ENCODE measurements around the gene MPZL2.

The MPZL2 gene

GRCh38 chr11:118283037-118283636, 19.0 kb upstream of the MPZL2 start:
- DNase-seq, result no peak

GRCh38 chr11:118282606-118283005, 18.5 kb upstream of the MPZL2 start:
- no peak for DNase-seq

GRCh38 chr11:118281284-118281683, 17.2 kb upstream of the MPZL2 start:
- DNase-seq, result no peak

DNA sequence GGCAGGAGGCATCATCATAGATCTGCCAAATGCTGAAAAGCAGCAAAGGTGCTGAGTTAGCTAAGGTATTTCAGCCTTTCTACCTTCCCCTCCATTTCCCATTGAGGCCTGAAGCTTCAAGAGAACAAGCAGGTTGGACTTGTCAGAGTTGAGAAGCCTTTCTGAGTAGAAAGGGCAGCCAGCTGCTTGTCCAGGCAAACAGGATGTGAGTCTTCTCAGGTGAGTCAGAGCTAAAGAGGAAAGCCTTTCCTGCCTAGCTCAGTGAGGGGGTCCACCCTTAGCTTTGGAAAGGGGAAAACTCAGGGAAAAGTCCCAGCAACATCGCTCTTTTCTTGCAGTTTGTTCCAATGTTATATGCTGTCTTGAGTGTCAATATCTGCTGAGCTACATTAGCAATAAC, 13.2 kb upstream of the MPZL2 start:
- DNase-seq, result no peak

GRCh38 chr11:118276422-118276821, 12.3 kb upstream of the MPZL2 start:
- DNase-seq, result no peak

GRCh38 chr11:118275176-118275575, 11.1 kb upstream of the MPZL2 start:
- DNase-seq, result no peak

DNA sequence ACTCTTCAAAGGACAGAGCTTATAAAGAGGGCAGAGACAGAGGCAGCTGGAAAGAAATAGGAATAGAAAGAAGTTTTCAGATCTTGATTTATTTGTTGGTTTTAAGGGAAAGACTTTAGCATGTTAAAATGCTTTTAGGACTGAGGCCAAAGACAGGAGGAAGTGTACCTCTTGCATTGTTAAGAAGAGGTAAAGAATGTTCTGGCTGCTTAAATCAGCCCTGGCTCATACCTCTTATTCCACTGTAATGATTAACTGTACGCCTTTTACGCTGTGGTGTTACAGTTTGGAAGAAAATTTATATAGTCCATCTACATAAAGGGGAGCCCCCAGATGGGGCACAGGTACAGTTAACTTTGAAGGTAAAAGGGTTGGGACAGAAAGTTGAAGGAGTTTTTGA, 10.1 kb upstream of the MPZL2 start:
- DNase-seq, result no peak

GRCh38 chr11:118272001-118272400, 7.9 kb upstream of the MPZL2 start:
- no peak for DNase-seq

DNA sequence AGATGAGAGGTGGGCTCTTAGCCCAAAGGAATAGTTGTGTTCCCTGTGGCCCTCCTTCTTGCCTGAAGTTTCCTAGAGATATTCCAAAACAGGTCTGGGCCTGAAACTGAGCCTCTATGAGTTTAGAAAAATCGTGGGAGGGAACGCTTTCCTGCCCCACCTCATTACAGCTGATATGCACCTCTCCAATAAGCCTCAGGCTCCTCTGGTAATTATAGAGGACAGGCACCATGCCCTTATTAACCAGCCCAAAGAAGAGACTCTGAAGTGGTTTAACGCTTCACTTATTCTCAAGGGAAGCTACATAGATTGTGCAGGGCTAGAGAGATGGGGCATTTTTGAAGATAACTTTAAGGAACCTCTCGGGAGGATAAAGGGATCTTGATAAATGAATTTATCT, 3.4 kb upstream of the MPZL2 start:
- DNase-seq, result no peak

DNA sequence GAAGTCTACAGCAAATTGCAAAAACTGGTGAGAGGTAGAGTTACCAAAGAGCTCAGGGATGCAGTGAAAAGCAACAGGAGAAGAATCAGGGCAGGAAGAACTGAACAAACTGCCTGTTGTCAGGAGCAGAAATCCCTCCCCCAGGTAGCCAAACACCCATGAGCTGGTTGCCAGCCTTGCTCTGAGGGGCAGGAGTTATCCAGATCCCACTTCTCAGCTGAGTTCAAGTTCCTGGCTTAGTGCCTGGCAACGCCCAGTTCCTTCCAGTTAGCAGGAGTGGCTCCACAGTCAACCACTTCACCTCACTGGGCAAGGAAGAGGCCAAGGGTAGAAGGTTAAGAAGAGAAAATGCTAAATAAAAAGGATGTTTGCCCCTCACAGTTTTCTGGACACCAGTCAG, 1.9 kb upstream of the MPZL2 start:
- DNase-seq, result no peak

- DNase-seq, result no peak
Measured at GRCh38 chr11:118264569-118265465, 720 bp upstream of the MPZL2 start.

DNA sequence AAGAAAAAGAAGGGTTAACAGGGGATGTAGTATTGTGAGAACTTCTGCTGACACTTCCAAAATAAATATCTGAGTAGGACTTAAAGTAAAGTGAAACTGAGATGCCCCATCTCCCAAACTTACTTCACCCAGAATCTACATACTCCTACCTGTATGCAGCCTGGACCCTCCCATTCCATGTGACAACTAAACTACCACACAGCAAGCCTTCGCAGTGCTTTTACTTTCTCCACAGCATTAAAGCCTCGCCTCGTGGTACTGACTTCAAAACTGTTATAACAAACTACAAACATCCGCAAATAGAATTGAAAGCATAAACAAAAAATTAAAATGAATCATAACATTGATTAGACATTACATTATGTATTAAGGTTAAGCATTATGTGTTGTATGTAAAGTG, 985 bp downstream of the MPZL2 start:
- DNase-seq, result no peak

DNA sequence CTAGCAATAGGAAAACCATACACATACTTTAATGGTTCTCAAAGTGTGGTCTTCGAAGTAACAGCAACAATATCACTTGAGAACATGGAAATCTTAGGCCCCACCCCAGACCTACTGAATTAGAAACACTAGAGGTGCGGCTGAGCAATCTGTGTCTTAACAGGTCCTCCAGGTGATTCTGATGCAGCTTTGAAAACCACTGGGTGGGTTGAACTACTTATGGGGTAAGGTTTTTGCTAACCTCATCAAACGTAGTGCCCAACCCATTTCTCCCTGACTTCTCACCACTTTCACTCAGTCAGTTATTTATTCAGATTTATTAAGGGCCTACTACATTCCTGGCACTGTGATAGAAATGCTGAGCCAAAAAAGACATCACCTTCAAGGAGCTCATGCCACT, 3.7 kb downstream of the MPZL2 start:
- no peak for DNase-seq

GRCh38 chr11:118259138-118259537, 5.0 kb downstream of the MPZL2 start:
- no peak for DNase-seq

DNA sequence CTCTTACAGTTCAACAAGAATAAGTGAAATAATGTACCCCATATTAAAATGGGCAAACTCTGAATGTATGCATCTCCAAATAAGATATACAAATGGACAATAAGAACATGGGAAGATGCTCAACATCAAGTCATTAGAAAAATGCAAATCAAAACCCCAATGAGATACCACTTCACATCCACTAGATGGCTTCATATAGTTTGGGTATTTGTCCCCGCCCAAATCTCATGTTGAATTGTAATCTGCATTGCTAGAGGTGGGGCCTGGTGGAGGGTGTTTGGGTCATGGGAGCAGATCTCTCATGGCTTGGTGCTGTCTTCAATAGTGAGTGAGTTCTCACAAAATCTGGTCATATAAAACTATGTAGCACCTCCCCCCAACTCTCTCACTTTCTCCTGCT, 5.7 kb downstream of the MPZL2 start:
- DNase-seq, result peak; percentile 12 to 14

GRCh38 chr11:118252688-118253087, 11.4 kb downstream of the MPZL2 start:
- peak in 1 of 2 experiments; percentile 23 for DNase-seq

DNA sequence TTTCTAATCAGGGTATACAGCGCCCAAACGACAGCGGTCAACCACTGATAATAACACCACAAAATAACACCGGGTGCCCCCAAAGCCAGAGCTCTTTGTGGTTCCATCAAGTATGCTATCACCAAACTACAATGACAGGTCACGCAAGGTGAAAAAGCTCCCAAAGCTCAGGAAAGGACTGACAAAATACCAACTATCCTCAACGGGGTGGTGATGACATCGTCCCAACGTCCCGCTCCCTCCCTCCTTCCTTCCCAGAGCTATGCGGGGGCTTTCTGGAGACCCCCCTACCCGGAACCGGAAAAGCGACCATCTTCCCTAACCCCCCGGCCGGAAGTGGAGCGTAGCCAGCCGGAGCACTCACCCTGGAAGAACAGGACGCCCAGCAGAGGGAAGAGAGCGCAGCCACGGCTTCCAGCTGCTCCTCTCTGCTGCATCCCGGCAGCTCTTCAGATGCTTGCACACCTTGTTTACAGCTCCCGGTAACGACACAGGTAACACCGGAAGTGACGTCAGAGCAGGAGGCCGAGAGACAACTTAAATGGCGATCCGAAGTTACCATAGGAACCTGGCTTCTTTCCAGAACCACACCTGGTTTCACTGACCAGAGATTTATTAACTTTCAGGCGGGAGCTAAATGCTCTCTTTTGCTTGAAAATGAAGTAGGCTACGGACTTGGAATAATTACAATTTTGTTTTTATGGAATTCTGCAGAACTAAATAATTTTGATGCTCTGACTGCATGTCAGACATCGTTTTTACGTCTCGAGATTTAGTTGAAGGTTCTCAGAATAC, 12.0 kb downstream of the MPZL2 start, which contains the start of gene MPZL3:
TSS of gene MPZL3 (minus strand) at position 508 of the 795 bp plus-strand sequence. CDS start at position 437, 71 bp downstream.
- peak; percentile 31 to 43 for DNase-seq

GRCh38 chr11:118247041-118247440, 17.1 kb downstream of the MPZL2 start:
- DNase-seq, result no peak

GRCh38 chr11:118245936-118246562, 18.0 kb downstream of the MPZL2 start:
- DNase-seq, result no peak

DNA sequence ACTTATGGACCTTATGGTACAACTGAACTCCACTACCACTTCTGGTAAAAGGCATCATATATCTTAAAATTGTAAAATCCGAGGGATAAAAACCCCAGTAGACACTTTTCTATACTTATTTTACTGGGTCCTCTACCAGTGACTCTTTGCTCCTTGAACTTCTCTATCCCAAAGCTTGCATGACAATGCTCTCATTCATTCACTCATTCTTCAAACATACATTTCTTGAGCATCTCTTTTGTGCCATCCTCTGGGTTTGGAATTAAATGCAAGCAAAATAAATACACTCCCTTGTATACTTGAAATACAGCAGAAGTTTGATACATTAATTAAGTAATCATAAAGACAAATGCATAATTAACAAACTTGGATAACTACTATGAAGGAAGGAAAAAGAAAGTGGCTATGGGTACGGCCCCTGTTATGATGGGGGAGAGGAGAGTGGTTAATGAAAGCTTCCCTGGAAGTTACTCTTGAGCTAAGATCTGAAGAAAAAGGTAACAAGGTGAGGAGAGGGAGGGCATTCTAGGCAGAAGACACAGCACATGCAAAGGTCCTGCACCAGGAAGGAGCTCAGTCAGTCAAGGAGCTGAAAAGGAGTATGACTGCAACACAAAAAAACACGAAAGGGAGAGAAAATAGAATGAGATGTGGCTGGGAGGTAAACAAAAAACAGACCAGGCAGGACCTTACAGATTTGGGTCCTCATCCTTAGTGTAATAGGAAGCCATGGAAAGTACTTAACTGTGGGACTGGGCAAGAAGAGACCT, 19.9 kb downstream of the MPZL2 start:
- DNase-seq, result no peak

DNA sequence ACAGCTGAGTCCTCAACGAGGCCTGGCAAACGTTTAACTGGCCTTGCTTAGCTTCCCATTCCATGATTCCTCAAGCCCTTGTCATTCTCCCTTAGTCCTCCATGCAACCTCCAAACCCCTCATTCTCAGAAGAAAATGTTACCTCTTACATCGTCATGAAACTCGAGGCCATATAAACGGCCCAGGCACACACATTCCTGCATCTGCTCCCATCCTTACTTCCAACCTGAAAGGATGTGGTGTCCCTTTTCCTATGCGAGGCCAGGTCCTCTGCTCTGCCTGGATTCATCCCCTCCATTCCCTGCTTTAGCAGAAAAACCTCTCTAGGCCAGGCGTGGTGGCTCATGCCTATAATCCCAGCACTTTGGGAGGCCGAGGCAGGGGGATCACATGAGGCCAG, 20.9 kb downstream of the MPZL2 start:
- no peak for DNase-seq

DNA sequence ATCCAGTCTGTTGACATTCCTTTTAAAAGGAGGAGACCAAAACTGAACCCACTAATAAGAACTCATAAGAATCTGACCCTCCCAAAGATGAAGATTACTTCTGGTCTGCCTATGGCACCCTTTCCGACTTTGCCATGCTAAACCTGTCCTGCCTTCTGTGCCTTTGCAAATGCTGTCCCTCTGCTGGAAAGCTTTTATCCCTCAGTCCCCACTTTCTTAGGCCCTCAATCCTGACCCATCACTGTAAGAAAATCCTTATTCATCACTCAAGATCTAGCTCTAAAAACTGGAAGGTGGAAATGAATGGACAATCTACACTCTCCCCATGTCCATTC, 22.4 kb downstream of the MPZL2 start:
- no peak for DNase-seq
